Smooth muscle cell (in vitro differentiated cells): ENCODE data around the gene RANGAP1. TPM values are rescaled to one million over a fixed set of nuclear protein-coding genes. Genes with fewer than 3 reads are reported as not detected.
A peak's percentile ranks its signal among the peaks of the same experiment; 100 is the strongest.

Experiments used
- DNase-seq: peaks from one replicate; lab custom pipeline; 2025; ENCODE audit not compliant: unreplicated experiment; lab: John Stamatoyannopoulos, UW
- H2AFZ ChIP-seq: fragments of 200-600 bp; sonication (generic); 2 replicates; pipeline ENCODE4 v1.6.0; 2016; ENCODE audit warnings: antibody characterized with exemption, low read depth, mild to moderate bottlenecking
- H3F3A ChIP-seq: fragments of 200-600 bp; sonication (generic); 2 replicates; pipeline ENCODE4 v1.6.0; 2017; ENCODE audit warnings: antibody characterized with exemption, low read depth
- H3K27ac ChIP-seq: fragments of 200-600 bp; sonication (generic); 2 replicates; pipeline ENCODE4 v1.5.1; 2016; ENCODE audit warnings: low read depth, mild to moderate bottlenecking
- H3K27me3 ChIP-seq: fragments of 200-600 bp; sonication (generic); 2 replicates; pipeline ENCODE4 v1.6.1; 2016; ENCODE audit warnings: low read depth, mild to moderate bottlenecking
- H3K36me3 ChIP-seq: fragments of 200-600 bp; sonication (generic); 2 replicates; pipeline ENCODE4 v1.5.1; 2016; ENCODE audit warnings: low read depth
- H3K4me1 ChIP-seq: fragments of 200-600 bp; sonication (generic); 2 replicates; pipeline ENCODE4 v1.5.1; 2016; ENCODE audit warnings: low read depth
- H3K4me2 ChIP-seq: fragments of 200-600 bp; sonication (generic); 2 replicates; pipeline ENCODE4 v1.6.0; 2016; ENCODE audit warnings: mild to moderate bottlenecking
- H3K4me3 ChIP-seq: fragments of 200-600 bp; sonication (generic); 2 replicates; pipeline ENCODE4 v1.5.1; 2016; ENCODE audit warnings: mild to moderate bottlenecking
- H3K79me2 ChIP-seq: fragments of 200-600 bp; sonication (generic); 2 replicates; pipeline ENCODE4 v1.6.0; 2016; ENCODE audit warnings: low read depth, mild to moderate bottlenecking
- H3K9ac ChIP-seq: fragments of 200-600 bp; sonication (generic); 2 replicates; pipeline ENCODE4 v1.6.0; 2016; ENCODE audit warnings: low read depth
- H3K9me3 ChIP-seq: fragments of 200-600 bp; sonication (generic); replicated peaks from 2 replicates; pipeline ENCODE4 v1.5.1; 2016; ENCODE audit warnings: low read depth
- H4K20me1 ChIP-seq: fragments of 200-600 bp; sonication (generic); 2 replicates; pipeline ENCODE4 v1.6.0; 2016; ENCODE audit warnings: low read depth
- CTCF ChIP-seq: fragments of 200-600 bp; sonication (generic); IDR thresholded peaks from 2 replicates; pipeline ENCODE4 v1.5.1; 2017; ENCODE audit warnings: borderline replicate concordance, mild to moderate bottlenecking, antibody characterized with exemption; ENCODE audit not compliant: insufficient read depth, poor library complexity, severe bottlenecking
- WGBS: methylation state at CpG from one replicate; pipeline ENCODE4 v1.1.7; 2016; ENCODE audit warnings: low lambda C conversion rate; 5-methylcytosine and 5-hydroxymethylcytosine counted together
- polyA plus RNA-seq: library from polyadenylated mRNA; unstranded; fragments of >200 nt; fragmentation: Nextera tagmentation; extraction: Ambion mirVana; gene quantifications from 2 replicates; pipeline ENCODE4 v1.2.1, GENCODE V29; 2016
- total RNA-seq: library from RNA; depleted of rRNA; stranded (reverse); fragments of >200 nt; gene quantifications from 2 replicates; pipeline ENCODE4 v1.2.3, GENCODE V29; 2014

Gene RANGAP1
- total and polyA plus RNA-seq, 2 experiments from 2014 or later: 20.6 to 21.7 TPM

- Histone ChIP-seq H3K4me1 (peaks cover 2% of the 10 kb centered on the region), H3K4me3 (no peak overlapping the region), H3K36me3 (no peaks in the 10 kb centered on the region), H3K79me2 (peaks cover 93% of the 10 kb centered on the region), H2AFZ (no peak overlapping the region), H3K27me3 (no peaks in the 10 kb centered on the region), H3K27ac (no peak overlapping the region), H4K20me1 (peaks cover 76% of the 10 kb centered on the region), H3K4me2 (no peak overlapping the region), H3K9ac (no peak overlapping the region), H3K9me3 (no peaks in the 10 kb centered on the region), H3F3A (no peaks in the 10 kb centered on the region)
- TF ChIP-seq CTCF: no peak
- DNase-seq: no peak
- WGBS: 80% methylated on average over 3 of the region's 3 CpGs
Observed at GRCh38 chr22:41308054-41308453, 22.1 kb upstream of the RANGAP1 start.

- Histone ChIP-seq H3K36me3 (no peaks in the 10 kb centered on the region), H3K27me3 (no peaks in the 10 kb centered on the region), H3K4me2 (no peak overlapping the region), H3K9me3 (no peaks in the 10 kb centered on the region), H2AFZ (no peak overlapping the region), H3K27ac (no peak overlapping the region), H3K4me3 (no peak overlapping the region), H3K9ac (no peak overlapping the region), H4K20me1 (peaks cover 54% of the 10 kb centered on the region), H3K79me2 (peaks cover 96% of the 10 kb centered on the region), H3K4me1 (peaks cover 10% of the 10 kb centered on the region), H3F3A (no peaks in the 10 kb centered on the region)
- WGBS: 71% methylated on average over 4 of the region's 4 CpGs
- no peak for TF ChIP-seq CTCF
- no peak for DNase-seq
Observed at GRCh38 chr22:41305646-41306045, 19.7 kb upstream of the RANGAP1 start.

GRCh38 chr22:41302811-41303210 lies 16.8 kb upstream of the RANGAP1 start:
- WGBS: 42% methylated on average over 5 of the region's 5 CpGs
- Histone ChIP-seq H3K27me3 (no peaks in the 10 kb centered on the region), H3F3A (no peaks in the 10 kb centered on the region), H3K9me3 (no peaks in the 10 kb centered on the region), H3K79me2 (peaks cover 74% of the 10 kb centered on the region), H3K4me1 (peaks cover 10% of the 10 kb centered on the region), H3K36me3 (no peaks in the 10 kb centered on the region), H4K20me1 (peaks cover 31% of the 10 kb centered on the region), H3K27ac (peak overlapping the region; percentile 75), H3K4me3 (peak overlapping the region; percentile 100), H3K9ac (peak overlapping the region; percentile 89), H3K4me2 (peak overlapping the region; percentile 99), H2AFZ (peak overlapping the region; percentile 22)
- DNase-seq: no peak
- no peak for TF ChIP-seq CTCF

- Histone ChIP-seq H3K9me3 (no peaks in the 10 kb centered on the region), H3K27ac (peak overlapping the region; percentile 75), H3K27me3 (no peaks in the 10 kb centered on the region), H4K20me1 (peaks cover 25% of the 10 kb centered on the region), H2AFZ (peak overlapping the region; percentile 85), H3F3A (no peaks in the 10 kb centered on the region), H3K4me2 (peak overlapping the region; percentile 99), H3K36me3 (no peaks in the 10 kb centered on the region), H3K9ac (peak overlapping the region; percentile 89), H3K4me1 (peaks cover 10% of the 10 kb centered on the region), H3K4me3 (peak overlapping the region; percentile 100), H3K79me2 (peaks cover 67% of the 10 kb centered on the region)
- WGBS: under 1% methylated on average over 26 of the region's 60 CpGs
- TF ChIP-seq CTCF: no peak
- no peak for DNase-seq
Observed at GRCh38 chr22:41302021-41302767, 16.2 kb upstream of the RANGAP1 start.
